ENCODE data around the gene WDR5.

The WDR5 gene

GRCh38 chr9:134132208-134132870 is 3.5 kb upstream of the WDR5 start:
- DNase-seq, result no peak

- DNase-seq, result no peak
Measured at GRCh38 chr9:134134949-134135342, 936 bp upstream of the WDR5 start.

GRCh38 chr9:134136118-134136995 is 475 bp downstream of the WDR5 start:
- no peak for DNase-seq

- no peak for DNase-seq
Measured at GRCh38 chr9:134136996-134137299, 1.1 kb downstream of the WDR5 start.

GRCh38 chr9:134138292-134138691 is 2.4 kb downstream of the WDR5 start:
- DNase-seq, result no peak

GRCh38 chr9:134139081-134139480 is 3.2 kb downstream of the WDR5 start:
- no peak for DNase-seq

- no peak for DNase-seq
Measured at GRCh38 chr9:134141906-134142305, 6.0 kb downstream of the WDR5 start.

GRCh38 chr9:134144801-134145200 is 8.9 kb downstream of the WDR5 start:
- no peak for DNase-seq

GRCh38 chr9:134145262-134145661 is 9.4 kb downstream of the WDR5 start:
- DNase-seq, result no peak

- DNase-seq, result no peak
Measured at GRCh38 chr9:134146774-134147493, 11.1 kb downstream of the WDR5 start.

- DNase-seq, result no peak
Measured at GRCh38 chr9:134149380-134149779, 13.5 kb downstream of the WDR5 start.

- DNase-seq, result no peak
Measured at GRCh38 chr9:134150557-134151214, 14.8 kb downstream of the WDR5 start.

- DNase-seq, result no peak
Measured at GRCh38 chr9:134152022-134152448, 16.2 kb downstream of the WDR5 start.

GRCh38 chr9:134152488-134152887 is 16.6 kb downstream of the WDR5 start:
- no peak for DNase-seq

- DNase-seq, result no peak
Measured at GRCh38 chr9:134153450-134153849, 17.6 kb downstream of the WDR5 start.

- no peak for DNase-seq
Measured at GRCh38 chr9:134154262-134154701, 18.4 kb downstream of the WDR5 start.

- no peak for DNase-seq
Measured at GRCh38 chr9:134155812-134156377, 20.0 kb downstream of the WDR5 start.

- no peak for DNase-seq
Measured at GRCh38 chr9:134156564-134157377, 20.9 kb downstream of the WDR5 start.

- DNase-seq, result no peak
Measured at GRCh38 chr9:134157378-134157885, 21.6 kb downstream of the WDR5 start.

GRCh38 chr9:134158242-134158641 is 22.4 kb downstream of the WDR5 start:
- no peak for DNase-seq

- no peak for DNase-seq
Measured at GRCh38 chr9:134158753-134159392, 23.0 kb downstream of the WDR5 start.

Data from NCI-H2029 (cell line).